Measurements from ENCODE around the gene FGF14.

FGF14 gene

DNA sequence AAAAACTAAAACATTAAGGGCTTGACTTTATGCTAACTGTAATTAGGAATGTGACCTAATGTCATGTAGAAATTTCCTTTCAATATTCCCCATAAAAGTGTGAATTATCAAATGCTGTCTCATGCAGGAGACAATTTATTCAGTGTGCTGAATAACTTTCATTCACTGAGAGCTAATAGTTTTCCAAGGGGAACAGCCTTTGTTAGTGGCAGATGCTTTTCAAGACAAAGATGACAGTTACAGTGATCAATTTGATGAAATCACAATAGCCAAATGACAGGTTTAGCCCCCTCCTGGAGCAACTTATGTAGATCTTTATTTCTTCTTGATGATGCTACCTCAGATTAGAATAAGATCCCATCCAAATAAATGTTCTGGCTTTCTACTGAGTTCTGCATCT, 673.8 kb downstream of the FGF14 start:
- no peaks in the 10 kb centered on the region for H3K4me1 Mint-ChIP-seq (ENCODE audit: low read depth)
- H3K36me3 Mint-ChIP-seq (ENCODE audit: low read depth) = no peaks in the 10 kb centered on the region
- no peak overlapping the region for H3K27ac Mint-ChIP-seq
- no peak overlapping the region for H3K4me3 Mint-ChIP-seq
- no peaks in the 10 kb centered on the region for H3K27me3 Mint-ChIP-seq
- H3K9me3 Mint-ChIP-seq = no peaks in the 10 kb centered on the region

DNA sequence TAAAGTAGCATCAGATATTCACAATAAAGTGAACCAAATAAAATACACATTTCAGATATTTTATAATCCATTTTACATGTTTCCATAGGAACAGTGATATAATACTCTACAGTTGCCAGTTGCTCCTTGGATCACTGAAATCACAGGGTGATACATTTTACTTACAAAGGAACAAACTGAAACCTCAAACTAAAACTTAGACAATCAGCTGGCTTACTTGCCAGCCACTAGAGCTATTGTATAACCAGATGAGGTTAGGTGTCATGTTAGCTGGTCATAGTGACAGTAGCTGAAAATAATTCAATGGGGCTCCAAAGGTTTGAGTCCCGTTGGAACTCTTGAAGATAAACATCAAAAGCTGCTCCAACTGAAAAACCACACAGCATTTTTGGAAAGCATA, 674.7 kb downstream of the FGF14 start:
- Mint-ChIP-seq H3K9me3 (no peaks in the 10 kb centered on the region), H3K4me3 (no peak overlapping the region), H3K27ac (no peak overlapping the region), H3K36me3 (ENCODE audit: low read depth) (no peaks in the 10 kb centered on the region), H3K27me3 (no peaks in the 10 kb centered on the region), H3K4me1 (ENCODE audit: low read depth) (no peaks in the 10 kb centered on the region)

DNA sequence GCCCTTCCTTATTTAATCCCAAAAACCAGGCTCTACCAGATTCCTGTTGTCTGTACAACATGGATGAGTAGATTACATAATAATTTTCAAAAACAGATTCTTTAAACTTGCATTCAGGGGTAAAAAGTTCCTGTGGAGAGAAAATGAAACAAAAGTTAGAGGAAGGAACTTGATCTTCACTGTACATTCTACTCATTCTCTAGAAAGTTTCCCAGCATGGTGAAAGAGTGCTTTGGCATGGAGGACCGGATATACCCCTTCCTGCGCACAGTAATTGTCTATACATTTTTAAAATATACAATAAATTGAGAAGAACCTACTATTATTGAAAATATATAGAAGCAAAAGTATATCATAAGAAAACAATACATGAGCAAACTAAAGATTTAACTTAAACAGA, 675.2 kb downstream of the FGF14 start:
- no peaks in the 10 kb centered on the region for H3K36me3 Mint-ChIP-seq (ENCODE audit: low read depth)
- no peak overlapping the region for H3K4me3 Mint-ChIP-seq
- no peak overlapping the region for H3K27ac Mint-ChIP-seq
- no peaks in the 10 kb centered on the region for H3K27me3 Mint-ChIP-seq
- H3K9me3 Mint-ChIP-seq = no peaks in the 10 kb centered on the region
- H3K4me1 Mint-ChIP-seq (ENCODE audit: low read depth) = no peaks in the 10 kb centered on the region

DNA sequence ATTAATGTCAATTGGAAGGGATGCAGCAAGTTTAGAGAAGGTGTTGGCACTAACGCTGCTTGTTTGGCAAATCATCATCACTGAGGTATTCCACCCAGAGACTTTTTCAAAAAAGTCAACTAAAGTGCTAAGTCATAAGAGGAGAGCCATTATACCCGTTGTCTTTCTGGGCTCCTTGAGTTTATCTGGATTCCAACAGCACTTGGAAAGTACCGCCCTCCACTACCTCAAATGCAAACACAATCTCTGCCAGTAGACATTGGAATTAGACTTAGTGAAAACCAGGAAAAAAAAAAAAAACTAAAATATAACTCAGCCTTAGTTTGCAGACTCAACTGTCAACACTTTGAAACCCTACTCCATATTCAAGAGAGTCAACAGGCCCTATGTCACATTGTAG, 683.4 kb downstream of the FGF14 start:
- Mint-ChIP-seq H3K4me1 (ENCODE audit: low read depth) (no peaks in the 10 kb centered on the region), H3K4me3 (no peak overlapping the region), H3K9me3 (no peaks in the 10 kb centered on the region), H3K27me3 (no peaks in the 10 kb centered on the region), H3K27ac (no peak overlapping the region), H3K36me3 (ENCODE audit: low read depth) (no peaks in the 10 kb centered on the region)

DNA sequence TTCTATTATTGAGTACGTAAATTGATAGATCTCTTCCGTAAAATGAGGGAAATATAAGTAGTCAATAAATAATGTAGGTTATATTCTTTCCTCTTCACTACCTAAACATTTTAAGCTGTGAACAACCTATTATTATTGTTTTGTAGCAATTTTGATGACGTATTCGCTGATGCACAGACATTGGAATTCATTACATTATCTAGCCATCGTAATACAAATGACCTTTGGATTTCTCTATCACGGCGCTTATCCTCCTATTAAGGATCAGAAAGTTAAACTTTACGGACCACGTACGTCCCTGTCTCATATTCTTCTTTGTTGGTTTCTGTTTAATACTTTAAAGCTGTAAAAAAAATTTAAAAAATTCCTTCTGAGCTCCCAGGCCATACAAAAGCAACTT, 684.5 kb downstream of the FGF14 start:
- H3K4me1 Mint-ChIP-seq (ENCODE audit: low read depth) = no peaks in the 10 kb centered on the region
- H3K9me3 Mint-ChIP-seq = no peaks in the 10 kb centered on the region
- H3K36me3 Mint-ChIP-seq (ENCODE audit: low read depth) = no peaks in the 10 kb centered on the region
- no peaks in the 10 kb centered on the region for H3K27me3 Mint-ChIP-seq
- no peak overlapping the region for H3K4me3 Mint-ChIP-seq
- no peak overlapping the region for H3K27ac Mint-ChIP-seq

DNA sequence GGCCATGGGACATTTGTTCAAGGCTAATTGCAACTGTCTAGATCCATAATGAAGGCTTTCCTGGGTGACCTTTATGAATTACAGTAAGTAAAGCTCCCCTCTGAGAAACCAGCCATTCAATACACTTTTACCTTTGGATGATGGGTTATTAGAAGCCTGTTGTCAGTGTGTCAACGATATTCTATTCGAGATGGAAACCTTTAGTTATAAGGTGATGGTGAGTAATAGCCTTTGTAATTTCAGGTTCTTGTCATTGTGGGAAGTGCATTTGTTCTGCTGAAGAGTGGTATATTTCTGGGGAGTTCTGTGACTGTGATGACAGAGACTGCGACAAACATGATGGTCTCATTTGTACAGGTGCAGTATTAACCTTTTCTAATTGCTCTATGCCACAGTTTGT, 687.7 kb downstream of the FGF14 start:
- Mint-ChIP-seq H3K27ac (no peak overlapping the region), H3K4me1 (ENCODE audit: low read depth) (no peaks in the 10 kb centered on the region), H3K4me3 (no peak overlapping the region), H3K9me3 (no peaks in the 10 kb centered on the region), H3K36me3 (ENCODE audit: low read depth) (no peaks in the 10 kb centered on the region), H3K27me3 (peaks cover 6% of the 10 kb centered on the region)

DNA sequence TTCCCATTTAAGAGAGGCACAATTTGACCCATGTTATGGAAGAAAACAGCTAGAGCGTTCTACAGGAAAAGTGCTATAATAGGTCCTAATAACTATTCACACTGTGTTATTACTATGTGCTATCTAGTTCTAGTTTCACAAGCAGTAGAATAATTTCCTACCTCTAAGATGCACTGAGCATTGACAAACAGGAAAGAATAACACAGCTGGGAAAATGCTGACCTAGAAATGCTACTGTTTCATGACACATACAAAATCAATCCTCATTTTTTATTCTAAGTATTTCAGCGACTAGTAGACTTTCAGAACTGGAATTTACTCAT, 689.9 kb downstream of the FGF14 start:
- Mint-ChIP-seq H3K27me3 (peaks cover 10% of the 10 kb centered on the region), H3K36me3 (ENCODE audit: low read depth) (no peaks in the 10 kb centered on the region), H3K4me1 (ENCODE audit: low read depth) (no peaks in the 10 kb centered on the region), H3K4me3 (no peak overlapping the region), H3K9me3 (no peaks in the 10 kb centered on the region), H3K27ac (no peak overlapping the region)

DNA sequence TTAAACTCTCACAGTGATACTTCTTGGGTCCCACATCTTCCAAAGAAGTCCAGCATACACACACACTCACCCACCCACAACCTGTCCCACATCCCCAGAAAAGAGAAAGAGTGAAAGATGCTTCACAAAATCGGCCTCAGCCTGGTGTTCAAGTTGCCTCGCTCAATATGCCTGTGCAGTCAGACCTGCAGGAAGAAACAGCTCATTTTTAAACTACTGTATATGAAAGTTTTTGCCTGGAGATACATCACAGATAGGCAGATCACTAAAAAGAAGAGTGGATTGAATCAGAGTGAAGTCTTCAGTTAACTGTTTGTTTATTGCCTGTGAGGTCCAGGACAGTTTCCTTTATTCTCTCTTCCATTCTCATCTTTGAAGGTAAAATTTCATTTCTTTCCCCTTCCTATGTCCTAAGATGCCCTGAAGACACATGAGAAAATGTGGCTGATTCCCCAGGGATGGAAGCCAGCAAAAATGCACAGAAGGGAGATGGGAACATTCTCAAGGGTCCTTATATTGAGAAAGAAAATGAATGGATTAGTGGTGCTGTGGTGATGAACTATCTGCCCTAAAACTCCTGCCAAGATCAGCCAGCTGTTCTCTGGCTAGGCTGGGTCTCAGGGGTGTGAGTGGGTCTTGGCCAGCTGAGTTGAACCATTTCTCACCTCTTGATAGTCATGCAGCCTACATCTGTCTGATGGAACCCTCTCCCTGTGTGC, 690.4 kb downstream of the FGF14 start:
- Mint-ChIP-seq H3K9me3 (no peaks in the 10 kb centered on the region), H3K4me1 (ENCODE audit: low read depth) (peaks cover 4% of the 10 kb centered on the region), H3K36me3 (ENCODE audit: low read depth) (no peaks in the 10 kb centered on the region), H3K27ac (no peak overlapping the region), H3K27me3 (peaks cover 10% of the 10 kb centered on the region), H3K4me3 (no peak overlapping the region)

DNA sequence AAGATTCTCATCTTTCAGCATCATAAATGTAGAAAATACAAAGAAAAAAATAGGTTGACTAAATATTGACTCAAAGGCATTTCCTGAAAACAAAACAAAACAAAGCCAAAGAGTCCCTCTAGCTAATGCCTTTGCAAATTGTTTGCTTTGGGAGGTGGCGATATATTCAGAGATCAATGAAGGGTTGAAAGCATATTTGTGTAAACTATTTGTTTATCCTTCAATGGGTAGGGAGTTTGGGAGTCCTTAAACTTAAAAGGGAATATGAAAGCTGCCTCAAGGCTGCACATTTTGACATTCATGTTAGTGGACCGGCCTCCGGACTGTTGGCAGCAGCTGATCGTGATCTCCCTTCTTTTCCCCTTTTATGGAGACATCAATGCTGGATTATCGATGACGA, 691.9 kb downstream of the FGF14 start:
- H3K4me1 Mint-ChIP-seq (ENCODE audit: low read depth) = peaks cover 5% of the 10 kb centered on the region
- no peaks in the 10 kb centered on the region for H3K9me3 Mint-ChIP-seq
- no peak overlapping the region for H3K27ac Mint-ChIP-seq
- no peaks in the 10 kb centered on the region for H3K36me3 Mint-ChIP-seq (ENCODE audit: low read depth)
- no peak overlapping the region for H3K4me3 Mint-ChIP-seq
- peaks cover 18% of the 10 kb centered on the region for H3K27me3 Mint-ChIP-seq

DNA sequence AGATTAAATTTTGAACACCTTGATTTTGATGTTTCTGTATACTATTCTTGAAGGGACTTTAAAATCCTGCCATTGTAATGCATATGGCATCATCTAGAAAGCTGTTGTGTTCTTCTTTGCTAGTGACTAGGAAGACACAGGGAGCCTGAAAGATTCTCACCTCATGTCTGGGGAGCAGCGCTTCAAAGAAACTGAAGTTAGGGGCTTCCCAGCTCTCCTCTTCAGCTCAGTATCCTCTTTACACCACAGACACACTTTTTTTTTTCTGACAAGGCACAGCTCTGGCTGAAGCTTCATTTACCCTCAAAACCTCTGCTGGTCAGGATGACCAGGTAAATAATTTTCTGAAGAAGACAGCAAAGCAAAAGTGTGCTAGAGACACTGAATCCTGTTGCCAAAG, 693.7 kb downstream of the FGF14 start:
- no peaks in the 10 kb centered on the region for H3K36me3 Mint-ChIP-seq (ENCODE audit: low read depth)
- H3K27ac Mint-ChIP-seq = no peak overlapping the region
- H3K4me3 Mint-ChIP-seq = no peak overlapping the region
- no peaks in the 10 kb centered on the region for H3K9me3 Mint-ChIP-seq
- H3K27me3 Mint-ChIP-seq = peaks cover 22% of the 10 kb centered on the region
- peaks cover 5% of the 10 kb centered on the region for H3K4me1 Mint-ChIP-seq (ENCODE audit: low read depth)

DNA sequence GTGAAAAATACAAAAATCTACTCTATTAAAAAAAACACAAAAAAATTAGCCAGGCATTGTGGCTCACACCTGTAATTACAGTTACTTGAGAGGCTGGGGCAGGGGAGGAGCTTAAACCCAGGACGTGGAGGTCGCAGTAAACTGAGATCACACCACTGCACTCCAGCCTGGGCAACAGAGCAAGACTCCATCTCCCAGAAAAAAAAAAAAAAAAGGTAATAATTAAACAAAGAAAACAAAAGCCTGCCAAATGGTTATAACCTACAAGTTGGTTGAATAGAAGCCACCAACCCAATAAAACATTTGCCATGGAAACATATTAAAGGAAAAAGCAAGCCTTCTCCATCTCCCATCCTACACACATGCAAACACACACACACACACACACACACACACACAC, 694.2 kb downstream of the FGF14 start:
- Mint-ChIP-seq H3K4me3 (no peak overlapping the region), H3K4me1 (ENCODE audit: low read depth) (peaks cover 5% of the 10 kb centered on the region), H3K27ac (no peak overlapping the region), H3K9me3 (no peaks in the 10 kb centered on the region), H3K27me3 (peaks cover 23% of the 10 kb centered on the region), H3K36me3 (ENCODE audit: low read depth) (no peaks in the 10 kb centered on the region)

DNA sequence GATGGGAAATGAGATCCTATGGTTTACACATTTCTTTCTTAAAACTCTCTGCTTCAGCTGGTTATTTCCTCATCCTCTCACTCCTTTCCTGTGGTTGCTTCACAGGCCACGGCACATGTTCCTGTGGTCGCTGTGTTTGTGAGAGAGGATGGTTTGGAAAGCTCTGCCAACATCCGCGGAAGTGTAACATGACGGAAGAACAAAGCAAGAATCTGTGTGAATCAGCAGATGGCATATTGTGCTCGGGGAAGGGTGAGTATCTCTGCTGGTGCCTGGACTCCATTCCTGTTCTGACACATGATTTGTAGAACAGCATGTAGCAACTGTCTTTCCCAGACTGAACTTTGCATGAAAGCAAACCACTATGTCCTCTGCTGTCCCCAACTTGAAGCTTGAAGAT, 695.2 kb downstream of the FGF14 start:
- Mint-ChIP-seq H3K27ac (no peak overlapping the region), H3K27me3 (peaks cover 23% of the 10 kb centered on the region)

DNA sequence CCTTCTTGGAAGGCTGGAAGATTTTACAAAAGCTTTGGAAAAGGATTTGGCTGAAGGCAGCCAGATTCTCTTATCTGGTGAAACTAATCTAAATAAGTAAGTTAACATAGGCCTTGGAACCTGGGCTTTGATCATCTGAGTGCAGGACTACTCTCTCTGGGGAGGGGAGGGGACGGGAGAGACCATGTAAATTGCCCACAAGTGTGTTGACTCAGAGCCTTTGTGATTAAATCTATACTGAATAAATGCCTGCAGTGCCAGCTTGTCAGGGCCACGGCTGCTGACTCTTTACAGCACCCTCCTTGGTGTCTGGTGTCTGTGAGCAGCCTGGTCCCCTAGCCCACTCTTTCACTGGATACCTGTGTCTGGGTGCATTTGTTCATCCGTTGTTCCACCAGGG, 698.0 kb downstream of the FGF14 start:
- Mint-ChIP-seq H3K4me1 (ENCODE audit: low read depth) (peaks cover 5% of the 10 kb centered on the region), H3K4me3 (no peak overlapping the region), H3K9me3 (no peaks in the 10 kb centered on the region), H3K36me3 (ENCODE audit: low read depth) (no peaks in the 10 kb centered on the region), H3K27me3 (peaks cover 21% of the 10 kb centered on the region), H3K27ac (no peak overlapping the region)

More for the DNA sequence above, 695.2 kb downstream of the FGF14 start:
- H3K36me3 Mint-ChIP-seq (ENCODE audit: low read depth) = no peaks in the 10 kb centered on the region
- peaks cover 5% of the 10 kb centered on the region for H3K4me1 Mint-ChIP-seq (ENCODE audit: low read depth)
- H3K4me3 Mint-ChIP-seq = no peak overlapping the region
- no peaks in the 10 kb centered on the region for H3K9me3 Mint-ChIP-seq

DNA sequence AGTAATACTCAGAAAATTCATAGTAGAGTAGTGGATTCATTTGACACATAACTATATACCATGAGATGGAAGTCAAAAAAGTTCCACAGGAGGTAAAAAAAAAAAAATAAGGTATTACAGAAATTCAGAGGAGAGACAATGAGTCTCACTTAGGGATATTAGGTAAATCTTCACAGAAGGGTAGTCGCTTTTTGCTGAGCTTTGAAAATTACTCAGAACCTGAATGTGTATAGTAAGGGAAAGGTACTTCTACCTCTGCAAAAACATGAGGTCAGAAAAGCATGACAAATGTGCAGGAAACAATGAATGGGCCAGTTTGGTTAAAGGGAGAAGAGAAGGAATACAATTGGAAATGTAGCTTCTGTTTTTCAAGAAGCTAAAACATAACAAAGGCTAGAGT, 698.8 kb downstream of the FGF14 start:
- H3K27ac Mint-ChIP-seq = no peak overlapping the region
- no peaks in the 10 kb centered on the region for H3K36me3 Mint-ChIP-seq (ENCODE audit: low read depth)
- H3K4me3 Mint-ChIP-seq = no peak overlapping the region
- peaks cover 18% of the 10 kb centered on the region for H3K27me3 Mint-ChIP-seq
- H3K4me1 Mint-ChIP-seq (ENCODE audit: low read depth) = peaks cover 5% of the 10 kb centered on the region
- H3K9me3 Mint-ChIP-seq = no peaks in the 10 kb centered on the region

DNA sequence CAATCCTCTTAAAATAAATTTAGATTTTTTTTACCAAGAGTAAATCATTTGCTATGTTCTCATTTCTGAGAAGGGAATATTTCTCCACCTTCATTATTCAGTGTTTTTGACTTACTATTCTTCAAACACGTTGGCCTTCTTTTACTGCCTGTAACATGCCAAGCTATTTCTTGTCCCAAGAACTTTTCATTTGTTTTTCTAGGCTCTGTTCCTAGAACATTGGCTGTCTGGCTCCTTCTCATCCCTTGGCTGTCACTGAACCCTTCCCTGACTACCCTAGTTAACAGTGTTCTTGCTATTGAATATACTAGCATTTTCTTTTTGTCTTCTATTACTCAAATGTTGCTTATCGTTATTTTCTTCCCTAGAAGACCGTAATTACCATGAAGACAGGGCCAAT, 701.2 kb downstream of the FGF14 start:
- Mint-ChIP-seq H3K4me3 (no peak overlapping the region), H3K27ac (no peak overlapping the region), H3K4me1 (ENCODE audit: low read depth) (no peaks in the 10 kb centered on the region), H3K9me3 (no peaks in the 10 kb centered on the region), H3K36me3 (ENCODE audit: low read depth) (no peaks in the 10 kb centered on the region), H3K27me3 (peaks cover 14% of the 10 kb centered on the region)

DNA sequence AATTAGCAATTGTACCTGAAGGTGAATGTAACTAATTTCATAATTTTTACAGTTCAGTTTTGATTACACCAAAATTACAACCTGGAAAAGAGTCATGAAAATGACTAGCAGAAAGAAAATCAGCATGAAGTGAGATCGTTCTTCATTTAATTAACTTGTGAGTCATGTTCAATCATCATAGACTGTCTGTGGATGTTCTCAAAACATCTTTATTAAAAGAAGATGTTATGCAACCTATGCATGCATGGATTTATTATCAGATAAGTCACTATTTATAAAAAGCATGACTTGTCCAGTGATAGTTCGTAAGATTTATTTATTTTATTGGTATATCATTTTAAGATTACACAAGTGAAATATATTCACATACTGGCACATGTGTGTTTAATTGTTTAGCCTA, 703.4 kb downstream of the FGF14 start:
- H3K36me3 Mint-ChIP-seq (ENCODE audit: low read depth) = no peaks in the 10 kb centered on the region
- no peak overlapping the region for H3K27ac Mint-ChIP-seq
- H3K4me3 Mint-ChIP-seq = no peak overlapping the region
- no peaks in the 10 kb centered on the region for H3K9me3 Mint-ChIP-seq
- H3K4me1 Mint-ChIP-seq (ENCODE audit: low read depth) = no peaks in the 10 kb centered on the region
- H3K27me3 Mint-ChIP-seq = peaks cover 9% of the 10 kb centered on the region

Data from stimulated activated naive CD8-positive, alpha-beta T cell treated with anti-CD3 and anti-CD28 coated beads, Interleukin-15, Interleukin-2, amounts not matched to agents 100 ng/mL and 50 ng/mL, for 24 hours (primary cell).